Astrocyte (in vitro differentiated cells and primary cell): ENCODE measurements around the gene AMOTL1.

ENCODE experiments used
- EZH2 ChIP-seq: IDR thresholded peaks from 2 replicates; pipeline ENCODE4 v1.6.1; 2012; ENCODE audit warnings: mild to moderate bottlenecking, low read length, inconsistent platforms; ENCODE audit not compliant: insufficient read depth
- TF ChIP-seq, protein P1 (sequence below): IDR thresholded peaks from 2 replicates; pipeline ENCODE4 v1.5.1; 2011; ENCODE audit warnings: low read depth, mild to moderate bottlenecking, inconsistent platforms, low read length, moderate library complexity; ENCODE audit not compliant: insufficient read depth

DNA sequence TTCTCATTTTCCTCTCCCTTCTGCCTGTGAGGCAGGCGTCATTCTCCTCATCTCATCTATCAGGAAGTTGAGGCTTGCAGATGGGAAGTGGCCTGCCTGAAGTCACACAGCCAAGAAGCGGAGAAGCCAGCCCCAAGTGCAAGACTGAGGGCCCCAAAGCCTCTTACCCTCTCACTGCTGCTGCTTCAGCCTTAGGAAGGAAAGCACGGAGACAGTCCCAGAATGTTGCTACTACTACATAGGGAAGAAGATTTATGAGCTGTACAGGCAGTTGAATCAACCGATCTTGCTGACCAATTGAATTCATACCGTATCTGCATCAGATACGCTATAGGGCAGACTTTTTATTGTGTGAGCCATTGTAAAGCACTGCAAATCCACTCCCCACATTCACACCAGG is 116.2 kb downstream of the AMOTL1 start:
- TF ChIP-seq, protein P1, sequence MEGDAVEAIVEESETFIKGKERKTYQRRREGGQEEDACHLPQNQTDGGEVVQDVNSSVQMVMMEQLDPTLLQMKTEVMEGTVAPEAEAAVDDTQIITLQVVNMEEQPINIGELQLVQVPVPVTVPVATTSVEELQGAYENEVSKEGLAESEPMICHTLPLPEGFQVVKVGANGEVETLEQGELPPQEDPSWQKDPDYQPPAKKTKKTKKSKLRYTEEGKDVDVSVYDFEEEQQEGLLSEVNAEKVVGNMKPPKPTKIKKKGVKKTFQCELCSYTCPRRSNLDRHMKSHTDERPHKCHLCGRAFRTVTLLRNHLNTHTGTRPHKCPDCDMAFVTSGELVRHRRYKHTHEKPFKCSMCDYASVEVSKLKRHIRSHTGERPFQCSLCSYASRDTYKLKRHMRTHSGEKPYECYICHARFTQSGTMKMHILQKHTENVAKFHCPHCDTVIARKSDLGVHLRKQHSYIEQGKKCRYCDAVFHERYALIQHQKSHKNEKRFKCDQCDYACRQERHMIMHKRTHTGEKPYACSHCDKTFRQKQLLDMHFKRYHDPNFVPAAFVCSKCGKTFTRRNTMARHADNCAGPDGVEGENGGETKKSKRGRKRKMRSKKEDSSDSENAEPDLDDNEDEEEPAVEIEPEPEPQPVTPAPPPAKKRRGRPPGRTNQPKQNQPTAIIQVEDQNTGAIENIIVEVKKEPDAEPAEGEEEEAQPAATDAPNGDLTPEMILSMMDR, result no peak
- TF ChIP-seq EZH2, result no peak
